Stimulated activated CD4-positive, alpha-beta T cell treated with anti-CD3 and anti-CD28 coated beads, Interleukin-1b, Interleukin-23, amount 100 ng/mL, for 4 hours (primary cell): ENCODE data around the gene VRK1.
"Not testable (repeated sequence)": the region's sequence is repeated elsewhere in the genome, so short reads cannot be mapped to it uniquely, and the experiment has no call there.

ENCODE experiments used
- DNase-seq, 2 donors: peaks; one replicate each; pipeline ENCODE4 v3.0.0-alpha.2; 2020; ENCODE audit warnings: low read depth in 2 of 2

The VRK1 gene

GRCh38 chr14:96796851-96797581 lies at the start of gene VRK1:
TSS of gene VRK1 (plus strand) at chr14:96797382. CDS start at chr14:96833472, 36,090 bp downstream.
- DNase-seq: peak; percentile 91 to 93

DNA sequence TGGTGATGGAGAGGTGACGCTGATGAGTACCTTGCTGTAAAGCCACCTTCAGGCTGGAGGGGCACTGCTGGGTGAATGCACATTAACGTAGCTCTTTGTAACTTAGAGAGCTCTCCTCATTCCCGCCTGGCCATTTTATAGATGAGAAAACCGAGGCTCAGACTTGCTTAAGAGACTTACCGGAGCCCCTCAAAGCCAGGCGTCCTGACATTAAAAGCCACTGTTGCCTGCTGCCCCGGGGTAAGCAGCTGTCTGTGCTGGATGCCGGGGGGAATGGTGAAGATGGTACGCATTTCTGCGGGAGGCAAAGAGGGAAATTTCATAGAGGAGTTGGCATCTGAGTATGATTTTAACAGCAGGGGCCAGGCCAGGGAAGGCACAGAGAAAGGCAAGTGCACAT lies 49.6 kb upstream of the VRK1 start:
- DNase-seq: no peak

- no peak for DNase-seq
These were observed 48.8 kb upstream of the VRK1 start for GRCh38 chr14:96748362-96748761.

- no peak for DNase-seq
These were observed 45.7 kb upstream of the VRK1 start for GRCh38 chr14:96751505-96751904.

- DNase-seq: no peak
These were observed 45.1 kb upstream of the VRK1 start for GRCh38 chr14:96752125-96752524.

DNA sequence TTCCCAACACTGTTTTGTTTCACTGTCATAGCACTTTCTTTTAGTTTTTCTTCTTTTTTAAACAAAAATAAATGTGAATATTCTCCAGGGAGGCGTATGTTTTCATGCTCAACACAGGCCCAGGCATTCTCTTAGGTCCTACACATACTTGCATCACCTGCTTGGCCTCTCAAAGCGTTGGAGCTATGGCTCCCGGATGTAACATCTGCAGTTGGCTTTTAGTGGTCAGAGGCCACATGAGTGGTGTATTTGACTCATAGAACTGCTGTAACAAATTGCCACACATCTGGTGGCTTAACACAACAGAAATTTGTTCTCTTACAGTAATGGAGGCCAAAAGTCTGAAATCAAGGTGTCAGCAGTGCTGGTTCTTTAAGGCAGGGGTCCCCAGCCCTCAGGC lies 44.6 kb upstream of the VRK1 start:
- DNase-seq: no peak

DNA sequence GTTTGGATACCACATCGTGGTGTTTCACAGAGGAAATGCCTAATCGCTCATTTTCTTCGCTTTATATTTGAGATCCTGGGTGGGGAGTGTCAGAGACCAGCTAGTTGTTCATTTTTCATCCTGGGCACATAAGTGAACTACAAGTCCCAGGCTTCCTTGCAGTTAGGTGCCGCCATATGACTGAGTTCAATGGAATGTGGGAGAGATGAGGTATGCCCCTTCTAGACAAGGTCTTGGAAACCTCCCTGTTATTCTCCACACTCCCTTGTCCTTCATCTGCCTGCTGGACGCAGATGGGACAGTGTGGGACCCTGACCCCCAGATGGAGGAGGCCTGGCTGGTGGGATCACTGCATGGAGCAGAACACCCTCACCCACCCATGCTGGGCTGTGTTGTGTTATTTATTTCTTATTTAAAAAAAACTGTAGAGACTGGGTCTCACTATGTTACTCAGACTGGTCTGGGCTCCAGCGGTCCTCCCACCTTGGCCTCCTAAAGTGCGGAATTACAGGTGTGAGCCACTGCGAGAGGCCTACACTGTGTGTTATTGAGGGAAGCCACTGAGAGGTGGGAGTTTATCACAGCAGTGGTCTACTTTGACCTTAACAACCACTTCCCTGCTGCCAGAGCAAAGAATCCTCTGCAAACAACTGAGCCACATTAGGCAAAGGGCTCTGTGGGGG lies 42.9 kb upstream of the VRK1 start:
- DNase-seq: no peak

DNA sequence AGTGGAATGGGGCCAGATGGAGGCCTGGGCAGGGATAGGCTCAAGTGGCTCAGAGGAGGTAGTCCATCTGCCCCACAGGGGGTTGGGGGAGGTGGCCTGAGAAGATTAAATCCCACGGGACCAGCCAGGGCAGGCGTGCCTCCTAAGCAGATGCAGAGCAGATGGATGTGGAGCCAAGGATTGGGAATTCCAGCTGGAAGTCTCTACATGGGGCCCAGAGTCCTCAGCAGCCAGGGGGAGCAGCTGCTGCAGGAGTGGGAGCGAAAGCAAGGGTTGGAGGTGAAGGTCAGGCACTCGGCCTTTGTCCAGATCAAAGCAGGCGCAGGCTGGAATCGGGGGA lies 42.4 kb upstream of the VRK1 start:
- no peak for DNase-seq

DNA sequence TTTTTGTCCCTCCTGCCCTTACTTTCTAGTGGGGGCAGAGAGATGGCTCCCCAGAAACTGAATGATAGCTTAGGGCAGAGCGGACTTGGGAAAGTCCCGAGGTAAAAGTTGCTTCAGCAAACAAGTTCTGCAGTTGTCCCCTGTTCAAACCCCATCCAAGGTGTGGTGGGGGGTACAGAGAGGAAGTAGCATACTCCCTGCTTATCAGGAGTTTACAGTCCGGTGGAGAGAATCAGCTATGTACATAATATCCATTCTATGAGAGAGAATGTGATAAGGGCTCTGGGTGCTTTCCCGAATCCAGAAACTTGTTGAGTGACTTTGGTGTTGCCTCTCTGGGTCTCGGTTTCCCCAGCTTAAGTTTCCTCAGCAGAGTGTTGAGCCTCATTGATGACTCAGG lies 40.4 kb upstream of the VRK1 start:
- DNase-seq: no peak

GRCh38 chr14:96757456-96757855 lies 39.7 kb upstream of the VRK1 start:
- DNase-seq: no peak

DNA sequence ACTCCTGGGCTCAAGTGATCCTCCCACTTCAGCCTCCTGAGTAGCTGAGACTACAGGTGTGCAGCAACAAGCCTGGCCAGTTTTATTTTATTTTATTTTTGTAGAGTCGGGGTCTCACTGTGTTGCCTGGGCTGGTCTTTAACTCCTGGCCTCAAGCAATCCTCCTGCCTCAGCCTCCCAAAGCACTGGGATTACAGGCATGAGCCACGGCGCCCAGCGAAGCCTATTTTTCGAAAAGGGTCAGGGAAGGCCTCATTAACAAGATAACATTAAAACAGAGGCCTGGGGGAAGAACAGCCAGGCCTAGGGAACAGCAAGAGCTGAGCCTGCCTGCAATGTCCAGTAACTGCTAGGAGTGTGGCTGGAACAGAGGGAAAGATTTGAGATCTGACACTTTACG lies 36.1 kb upstream of the VRK1 start:
- DNase-seq: no peak

DNA sequence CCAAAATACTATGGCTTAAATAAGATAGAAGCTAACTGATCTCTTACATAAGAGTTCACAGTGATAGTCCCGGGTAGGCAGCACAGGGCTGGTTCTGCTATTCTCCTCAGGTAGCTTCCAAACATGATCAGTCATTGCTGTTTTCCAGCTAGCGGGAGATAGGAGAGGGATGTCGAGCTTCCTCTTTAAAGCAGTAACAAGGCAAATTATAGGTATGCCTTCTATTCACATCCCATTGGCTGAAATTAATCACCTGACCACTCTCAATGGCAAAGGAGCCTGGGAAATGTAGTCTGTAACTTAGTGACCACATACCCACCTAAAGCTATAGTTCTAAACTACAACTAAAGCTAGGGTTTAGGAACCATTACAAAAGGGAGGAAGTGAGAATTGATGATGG lies 34.5 kb upstream of the VRK1 start:
- DNase-seq: no peak

DNA sequence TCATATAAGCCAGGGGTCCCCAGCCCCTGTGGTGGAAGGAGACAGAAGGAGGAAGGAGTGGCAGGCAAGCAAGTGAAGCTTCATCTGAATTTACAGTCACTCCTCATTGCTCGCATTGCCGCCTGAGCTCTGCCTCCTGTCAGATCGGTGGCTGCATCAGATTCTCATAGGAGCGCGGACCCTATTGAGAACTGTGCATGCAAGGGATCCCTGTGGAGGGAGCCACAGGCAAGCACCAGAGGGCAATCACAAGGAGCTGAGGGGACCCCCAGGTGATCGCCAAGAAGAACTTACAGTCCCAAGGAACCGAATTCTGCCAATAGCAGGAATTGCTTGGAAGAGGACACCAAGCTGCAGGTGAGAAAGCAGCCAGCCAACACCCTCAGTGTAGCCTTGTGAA lies 33.2 kb upstream of the VRK1 start:
- DNase-seq: no peak

GRCh38 chr14:96765205-96765604 lies 32.0 kb upstream of the VRK1 start:
- not testable (repeated sequence) for DNase-seq

- no peak for DNase-seq
These were observed 24.3 kb upstream of the VRK1 start for GRCh38 chr14:96772929-96773328.

DNA sequence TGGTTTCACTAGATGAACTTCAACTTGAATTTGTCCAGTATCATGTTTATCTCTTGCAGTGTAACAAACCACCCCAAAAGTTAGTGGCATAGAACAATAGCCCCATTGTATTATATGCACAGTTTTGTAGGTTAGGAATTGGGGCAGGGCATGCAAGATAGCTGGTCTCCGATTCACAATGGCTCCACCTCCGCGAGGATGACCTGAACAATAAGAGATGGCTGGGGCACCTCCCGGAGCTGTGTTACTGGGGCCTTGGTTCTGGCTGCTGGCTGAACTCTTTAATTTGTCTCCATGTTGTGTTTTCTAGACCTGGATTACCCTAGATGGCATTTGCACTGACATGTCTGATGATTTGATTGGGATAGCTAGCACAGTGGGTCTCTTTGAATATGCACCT lies 20.4 kb upstream of the VRK1 start:
- no peak for DNase-seq

GRCh38 chr14:96780500-96780899 lies 16.7 kb upstream of the VRK1 start:
- no peak for DNase-seq

DNA sequence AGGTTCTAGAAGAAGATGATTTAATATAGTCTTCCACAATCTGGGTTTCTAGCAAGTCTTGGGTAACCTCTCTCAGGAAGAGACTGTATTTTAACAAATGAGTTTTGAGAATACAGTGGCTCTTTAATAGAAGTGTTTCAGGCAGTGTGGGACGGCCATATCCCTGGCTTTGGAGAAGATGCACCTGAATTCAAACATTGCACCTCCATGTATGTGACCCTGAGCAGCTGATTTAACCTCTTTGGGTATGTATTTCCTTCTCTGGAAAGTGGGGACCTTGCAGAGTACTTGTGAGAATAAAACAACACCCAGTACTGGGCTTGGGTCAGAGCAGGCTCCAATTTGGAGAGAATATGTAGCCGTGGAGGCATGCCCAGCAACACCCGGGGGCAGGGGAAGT lies 15.8 kb upstream of the VRK1 start:
- DNase-seq: no peak

GRCh38 chr14:96782436-96782835 lies 14.7 kb upstream of the VRK1 start:
- no peak for DNase-seq

GRCh38 chr14:96783043-96783914 lies 13.9 kb upstream of the VRK1 start:
- no peak for DNase-seq

GRCh38 chr14:96783915-96784224 lies 13.3 kb upstream of the VRK1 start:
- DNase-seq: no peak

DNA sequence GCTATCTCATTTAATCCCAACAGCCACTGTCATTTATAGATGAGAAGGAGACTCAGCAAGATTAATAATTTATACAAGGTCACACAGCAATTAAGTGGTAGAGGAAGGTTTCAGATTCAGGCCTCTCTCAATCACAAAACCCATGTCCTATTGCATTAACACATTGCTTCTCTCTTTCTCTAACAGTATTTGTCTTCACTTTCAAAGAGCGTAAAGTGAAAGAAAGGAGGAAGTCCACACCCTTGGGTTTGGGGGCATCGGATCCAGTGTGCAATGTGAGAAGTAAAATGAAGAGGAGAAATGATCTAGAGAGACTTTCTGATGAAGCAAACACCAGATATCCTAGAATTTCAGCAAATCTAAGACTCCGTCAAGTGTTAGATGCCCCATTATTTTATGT lies 7.0 kb upstream of the VRK1 start:
- no peak for DNase-seq

DNA sequence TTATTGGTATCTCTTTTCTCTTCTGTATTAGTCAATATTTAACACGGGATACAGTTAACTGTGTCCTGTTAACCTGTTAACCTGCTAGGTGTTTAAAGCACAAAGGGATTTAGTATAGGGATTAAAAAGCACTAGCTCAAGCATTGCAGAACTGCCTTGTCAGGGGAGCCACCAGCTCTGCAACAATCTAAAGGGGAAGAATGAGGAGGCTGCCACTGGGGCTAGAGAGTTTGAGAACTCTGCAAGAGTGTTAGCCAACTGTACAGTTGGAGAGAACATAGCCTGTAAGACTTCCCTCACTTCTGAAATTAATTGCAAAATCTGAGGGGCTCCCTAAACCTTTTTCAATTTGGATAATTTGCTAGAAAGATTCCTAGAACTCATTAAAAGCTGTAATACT lies 6.5 kb upstream of the VRK1 start:
- DNase-seq: no peak
